Epithelial cell of proximal tubule (primary cell): Measurements from ENCODE around the gene IGFBP3. TPM values are rescaled to one million over a fixed set of nuclear protein-coding genes. Genes with fewer than 3 reads are reported as not detected.
"Not testable (repeated sequence)": the region's sequence is repeated elsewhere in the genome, so short reads cannot be mapped to it uniquely, and the experiment has no call there.

ENCODE experiments used
- DNase-seq: peaks from one replicate; pipeline ENCODE4 v3.0.0-alpha.2; 2011; ENCODE audit warnings: low read depth
- H3K4me3 ChIP-seq: 2 replicates; pipeline ENCODE4 v1.5.1; 2011; ENCODE audit warnings: low read depth, mild to moderate bottlenecking, low read length
- total RNA-seq: library from RNA; depleted of rRNA; stranded (reverse); fragments of >200 nt; gene quantifications from 2 replicates; pipeline ENCODE4 v1.2.3, GENCODE V29; 2015
- TF ChIP-seq, protein P1 (sequence below): conservative IDR thresholded peaks from 2 replicates; pipeline ENCODE4 v1.5.1; 2012; ENCODE audit warnings: low read depth, mild to moderate bottlenecking, low read length

The IGFBP3 gene
- total RNA-seq, 1 donor from 2014 or later, result 338 TPM

DNA sequence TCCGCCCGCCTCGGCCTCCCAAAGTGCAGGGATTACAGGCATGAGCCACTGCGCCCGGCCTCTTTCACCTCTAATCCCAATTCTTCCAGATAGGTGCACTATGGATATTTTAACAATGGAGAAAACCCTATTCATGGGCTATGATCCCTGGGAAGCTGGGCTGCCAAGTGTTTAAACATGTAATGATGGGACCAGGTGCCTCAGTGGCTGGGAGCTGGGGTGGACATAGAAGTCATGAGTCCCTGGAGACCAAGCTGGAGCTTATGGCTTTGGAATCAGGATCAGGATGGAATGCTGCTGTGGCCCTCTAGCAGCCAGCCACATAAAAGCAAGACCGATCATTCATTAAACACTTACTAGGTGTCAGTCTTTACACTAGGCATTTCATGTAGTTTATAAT, 41.8 kb upstream of the IGFBP3 start:
- no peak overlapping the region for H3K4me3 ChIP-seq
- no peak for DNase-seq
- TF ChIP-seq, protein P1, sequence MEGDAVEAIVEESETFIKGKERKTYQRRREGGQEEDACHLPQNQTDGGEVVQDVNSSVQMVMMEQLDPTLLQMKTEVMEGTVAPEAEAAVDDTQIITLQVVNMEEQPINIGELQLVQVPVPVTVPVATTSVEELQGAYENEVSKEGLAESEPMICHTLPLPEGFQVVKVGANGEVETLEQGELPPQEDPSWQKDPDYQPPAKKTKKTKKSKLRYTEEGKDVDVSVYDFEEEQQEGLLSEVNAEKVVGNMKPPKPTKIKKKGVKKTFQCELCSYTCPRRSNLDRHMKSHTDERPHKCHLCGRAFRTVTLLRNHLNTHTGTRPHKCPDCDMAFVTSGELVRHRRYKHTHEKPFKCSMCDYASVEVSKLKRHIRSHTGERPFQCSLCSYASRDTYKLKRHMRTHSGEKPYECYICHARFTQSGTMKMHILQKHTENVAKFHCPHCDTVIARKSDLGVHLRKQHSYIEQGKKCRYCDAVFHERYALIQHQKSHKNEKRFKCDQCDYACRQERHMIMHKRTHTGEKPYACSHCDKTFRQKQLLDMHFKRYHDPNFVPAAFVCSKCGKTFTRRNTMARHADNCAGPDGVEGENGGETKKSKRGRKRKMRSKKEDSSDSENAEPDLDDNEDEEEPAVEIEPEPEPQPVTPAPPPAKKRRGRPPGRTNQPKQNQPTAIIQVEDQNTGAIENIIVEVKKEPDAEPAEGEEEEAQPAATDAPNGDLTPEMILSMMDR, result no peak

DNA sequence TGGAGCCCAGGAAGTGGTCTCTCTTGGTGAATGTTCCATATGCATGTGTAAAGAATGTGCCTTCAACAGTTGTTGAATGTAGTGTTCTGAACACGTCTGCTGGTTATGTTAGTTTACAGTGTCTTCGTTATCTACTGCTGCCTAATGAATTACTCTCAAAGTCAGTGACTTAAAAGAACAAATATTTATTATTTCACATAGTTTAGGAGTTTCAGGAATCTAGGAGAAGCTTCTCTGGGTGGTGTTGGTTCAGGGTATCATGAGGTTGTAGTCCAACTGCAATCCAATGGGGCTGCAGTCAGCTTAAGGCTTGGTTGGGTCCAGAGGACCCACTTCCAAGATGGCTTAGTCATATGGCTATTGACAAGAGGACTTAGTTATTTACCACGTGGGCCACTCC, 36.6 kb upstream of the IGFBP3 start:
- TF ChIP-seq, protein P1, result no peak
- DNase-seq, result no peak
- no peak overlapping the region for H3K4me3 ChIP-seq

DNA sequence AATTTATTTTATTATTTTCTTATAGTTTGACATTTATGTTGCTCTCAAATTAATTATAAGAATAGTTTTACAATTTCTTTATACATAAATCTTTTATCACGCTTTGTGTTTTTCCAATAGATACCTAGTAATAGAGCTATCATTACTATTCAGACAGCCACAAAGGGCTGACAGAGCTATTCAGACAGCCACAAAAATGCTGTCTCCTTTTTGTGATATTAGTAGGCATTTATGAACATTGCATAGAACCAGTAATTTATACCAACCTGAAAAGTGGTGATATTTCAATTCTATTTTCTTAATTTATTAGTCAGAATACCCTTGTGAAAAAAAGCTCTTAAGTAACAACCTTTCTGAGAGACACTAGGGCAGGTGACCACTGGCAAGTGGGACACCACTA, 34.2 kb upstream of the IGFBP3 start:
- TF ChIP-seq, protein P1, result no peak
- no peak for DNase-seq
- no peak overlapping the region for H3K4me3 ChIP-seq

DNA sequence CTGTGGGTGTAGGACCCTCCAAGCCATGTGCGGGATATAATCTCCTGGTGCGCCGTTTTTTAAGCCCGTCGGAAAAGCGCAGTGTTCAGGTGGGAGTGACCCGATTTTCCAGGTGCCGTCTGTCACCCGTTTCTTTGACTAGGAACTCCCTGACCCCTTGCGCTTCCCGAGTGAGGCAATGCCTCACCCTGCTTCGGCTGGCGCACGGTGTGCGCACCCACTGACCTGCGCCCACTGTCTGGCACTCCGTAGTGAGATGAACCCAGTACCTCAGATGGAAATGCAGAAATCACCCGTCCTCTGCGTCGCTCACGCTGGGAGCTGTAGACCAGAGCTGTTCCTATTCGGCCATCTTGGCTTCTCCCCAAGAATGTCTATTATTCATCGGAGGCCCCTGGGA, 32.0 kb upstream of the IGFBP3 start:
- not testable (repeated sequence) for H3K4me3 ChIP-seq

DNA sequence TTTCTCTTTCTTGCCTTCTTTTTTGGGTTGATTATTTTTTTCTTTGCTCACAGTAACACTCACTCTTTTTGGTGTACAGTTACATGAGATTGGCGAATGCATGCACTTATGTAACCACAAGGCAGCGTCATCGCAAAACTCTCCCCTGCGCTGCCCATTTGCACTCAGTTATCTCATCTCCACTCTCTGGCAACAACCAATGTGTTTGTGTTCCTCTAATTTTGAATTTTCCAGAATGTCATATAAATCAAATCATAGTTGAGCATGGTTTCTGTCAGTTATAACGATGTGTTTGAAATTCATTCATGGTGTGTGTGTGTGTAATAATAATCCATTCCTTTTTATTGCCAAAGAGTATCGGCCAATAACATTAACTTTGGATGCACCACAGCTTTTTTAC, 23.0 kb upstream of the IGFBP3 start:
- H3K4me3 ChIP-seq, result no peak overlapping the region
- DNase-seq, result no peak
- TF ChIP-seq, protein P1, result no peak

More for the DNA sequence above, 32.0 kb upstream of the IGFBP3 start:
- DNase-seq, result not testable (repeated sequence)

DNA sequence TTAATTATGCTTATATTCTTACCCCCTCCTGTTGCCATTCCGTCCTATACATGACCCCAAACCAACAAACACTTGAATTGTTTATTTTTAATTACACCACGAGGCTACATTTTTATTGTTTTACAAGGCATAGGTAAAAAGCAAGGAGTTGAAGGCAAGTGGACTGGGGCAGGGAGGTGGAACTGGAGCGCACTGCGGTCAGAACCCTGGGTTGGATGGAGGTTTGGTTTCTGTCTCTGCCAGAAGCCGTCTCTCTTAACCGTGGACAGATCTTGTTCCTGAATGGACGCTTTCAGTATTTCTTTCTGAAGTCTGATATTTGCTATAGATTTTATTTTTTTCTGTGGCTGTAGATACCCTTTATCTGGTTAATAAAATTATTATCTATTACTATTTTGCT, 19.9 kb upstream of the IGFBP3 start:
- no peak for DNase-seq
- TF ChIP-seq, protein P1, result no peak
- no peak overlapping the region for H3K4me3 ChIP-seq

DNA sequence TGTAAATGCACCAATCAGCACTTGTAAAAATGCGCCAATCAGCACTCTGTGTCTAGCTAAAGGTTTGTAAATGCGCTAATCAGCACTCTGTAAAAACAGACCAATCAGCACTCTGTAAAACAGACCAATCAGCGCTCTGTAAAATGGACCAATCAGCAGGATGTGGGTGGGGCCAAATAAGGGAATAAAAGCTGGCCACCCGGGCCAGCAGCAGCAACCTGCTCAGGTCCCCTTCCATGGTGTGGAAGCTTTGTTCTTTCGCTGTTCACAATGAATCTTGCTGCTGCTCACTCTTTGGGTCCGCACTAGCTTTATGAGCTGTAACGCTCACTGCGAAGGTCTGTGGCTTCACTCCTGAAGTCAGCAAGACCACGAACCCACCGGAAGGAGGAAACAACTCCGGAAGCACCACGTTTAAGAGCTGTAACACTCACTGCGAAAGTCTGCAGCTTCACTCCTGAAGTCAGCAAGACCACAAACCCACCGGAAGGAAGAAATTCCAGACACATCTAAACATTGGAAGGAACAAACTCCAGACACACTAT, 19.2 kb upstream of the IGFBP3 start:
- not testable (repeated sequence) for H3K4me3 ChIP-seq, DNase-seq

DNA sequence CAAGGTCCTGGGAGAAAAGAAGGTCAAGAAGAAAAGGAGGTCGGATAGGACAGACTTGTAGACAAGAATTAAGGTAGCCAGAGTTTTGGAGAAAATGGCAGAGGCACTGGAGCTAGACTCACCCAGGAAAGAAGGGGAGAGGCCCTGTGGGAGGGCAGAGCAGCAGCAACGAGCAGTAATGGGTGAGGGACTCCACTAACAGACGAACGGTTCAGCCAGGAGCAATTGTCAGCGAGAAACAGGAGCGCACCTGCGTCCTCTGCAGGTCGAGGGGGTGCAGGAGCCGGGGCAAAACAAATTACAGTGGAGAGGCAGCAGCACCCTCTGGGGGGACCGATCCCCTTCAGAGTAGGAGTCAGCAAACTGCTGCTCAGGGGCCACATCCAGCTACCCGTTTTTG, 18.5 kb upstream of the IGFBP3 start:
- DNase-seq, result no peak
- TF ChIP-seq, protein P1, result no peak
- no peak overlapping the region for H3K4me3 ChIP-seq
